ENCODE data around the gene INTS7. TPM values are rescaled to one million over a fixed set of nuclear protein-coding genes. Genes with fewer than 3 reads are reported as not detected.
"Not testable (repeated sequence)": the region's sequence is repeated elsewhere in the genome, so short reads cannot be mapped to it uniquely, and the experiment has no call there.

Gene INTS7
- total RNA-seq, 2 donors from 2014 or later, result 6.6 to 8.6 TPM

GRCh38 chr1:211920602-211921226, 114.6 kb downstream of the INTS7 start:
- 85 to 87% methylated on average over 4 of the region's 4 CpGs for WGBS, 2 donors
- ATAC-seq, result no peak
- Histone ChIP-seq H3K27ac (peak overlapping the region in 3 of 4 donors; percentile 38 to 68 (median 65)), H3K4me1 (peaks cover 33% of the 10 kb centered on the region), H3K9me3 (no peaks in the 10 kb centered on the region), H3K36me3 (replicated peaks in 1 of 2; ENCODE audit: insufficient read depth in 1 of 2, low read depth in 2 of 2) (no peaks in the 10 kb centered on the region), H3K4me3 (no peak overlapping the region), H3K27me3 (no peaks in the 10 kb centered on the region)
- no peak for TF ChIP-seq CTCF (IDR thresholded peaks at IDR 0.05)
- no peak for TF ChIP-seq POLR2A (IDR thresholded peaks at IDR 0.05)
- intact Hi-C loops (cut with DNase I), result no loop called here
- DNase-seq, result no peak

- Histone ChIP-seq H3K4me1 (peaks cover 33% of the 10 kb centered on the region), H3K27ac (peak overlapping the region in 3 of 4 donors; percentile 38 to 68 (median 65)), H3K9me3 (no peaks in the 10 kb centered on the region), H3K4me3 (no peak overlapping the region), H3K36me3 (replicated peaks in 1 of 2; ENCODE audit: insufficient read depth in 1 of 2, low read depth in 2 of 2) (no peaks in the 10 kb centered on the region), H3K27me3 (no peaks in the 10 kb centered on the region)
- TF ChIP-seq CTCF (IDR thresholded peaks at IDR 0.05) (no peak), POLR2A (IDR thresholded peaks at IDR 0.05) (no peak)
- intact Hi-C loops (cut with DNase I), result no loop called here
- 36 to 47% methylated on average over 5 of the region's 5 CpGs for WGBS, 2 donors
- ATAC-seq (peak; percentile 36), DNase-seq (peak; percentile 21 to 49 (median 41))
Observed at GRCh38 chr1:211920141-211920572, 115.2 kb downstream of the INTS7 start.

GRCh38 chr1:211918843-211919414, 116.4 kb downstream of the INTS7 start:
- TF ChIP-seq CTCF (IDR thresholded peaks at IDR 0.05), result no peak
- TF ChIP-seq POLR2A (IDR thresholded peaks at IDR 0.05), result no peak
- H3K4me3 ChIP-seq, result no peak overlapping the region
- no peak for DNase-seq
- no peaks in the 10 kb centered on the region for H3K36me3 ChIP-seq (replicated peaks in 1 of 2; ENCODE audit: insufficient read depth in 1 of 2, low read depth in 2 of 2)
- no peaks in the 10 kb centered on the region for H3K9me3 ChIP-seq
- intact Hi-C loops (cut with DNase I), result no loop called here
- peak overlapping the region in 1 of 4 donors; percentile 68 for H3K27ac ChIP-seq
- no peak for ATAC-seq
- no peaks in the 10 kb centered on the region for H3K27me3 ChIP-seq
- 79 to 91% methylated on average over 5 of the region's 5 CpGs for WGBS, 2 donors
- peaks cover 33% of the 10 kb centered on the region for H3K4me1 ChIP-seq

GRCh38 chr1:211916458-211916857, 118.9 kb downstream of the INTS7 start:
- ATAC-seq; intact Hi-C loops (cut with DNase I); H3K9me3 ChIP-seq; H3K27me3 ChIP-seq; DNase-seq; H3K4me3 ChIP-seq; H3K36me3 ChIP-seq (replicated peaks in 1 of 2; ENCODE audit: insufficient read depth in 1 of 2, low read depth in 2 of 2); H3K27ac ChIP-seq: not testable (repeated sequence)
- peaks cover 33% of the 10 kb centered on the region for H3K4me1 ChIP-seq
- WGBS, 2 donors, result 83 to 87% methylated on average over 3 of the region's 3 CpGs

DNA sequence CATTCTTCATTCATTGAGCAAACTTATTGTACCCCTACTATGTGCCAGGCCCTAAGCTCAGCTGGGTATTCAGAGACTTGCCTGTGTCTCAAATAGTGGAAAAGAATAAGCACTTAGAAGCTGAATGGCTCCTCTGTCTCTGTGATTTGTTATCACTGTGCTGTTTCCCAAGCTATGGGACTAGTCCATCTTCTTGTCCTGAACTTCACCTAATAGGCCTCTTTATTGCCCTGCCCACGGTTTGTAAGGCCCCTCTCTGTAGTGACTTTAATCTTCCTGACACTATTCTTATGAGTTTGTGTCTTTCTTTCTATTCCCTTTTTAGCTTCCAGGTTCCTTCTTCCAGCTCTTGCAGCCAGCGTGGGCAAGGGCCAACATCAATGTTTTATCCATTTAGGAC, 119.4 kb downstream of the INTS7 start:
- no peaks in the 10 kb centered on the region for H3K27me3 ChIP-seq
- 67 to 71% methylated on average over 2 of the region's 2 CpGs for WGBS, 2 donors
- no peak overlapping the region for H3K27ac ChIP-seq
- no peak for DNase-seq
- no peaks in the 10 kb centered on the region for H3K36me3 ChIP-seq (replicated peaks in 1 of 2; ENCODE audit: insufficient read depth in 1 of 2, low read depth in 2 of 2)
- intact Hi-C loops (cut with DNase I), result no loop called here
- no peak for ATAC-seq
- peaks cover 33% of the 10 kb centered on the region for H3K4me1 ChIP-seq
- H3K9me3 ChIP-seq, result no peaks in the 10 kb centered on the region
- TF ChIP-seq POLR2A (IDR thresholded peaks at IDR 0.05) (no peak), CTCF (IDR thresholded peaks at IDR 0.05) (no peak)
- no peak overlapping the region for H3K4me3 ChIP-seq
